HepG2 (cell line): ENCODE results near the gene PCSK2. TPM values are rescaled to one million over a fixed set of nuclear protein-coding genes. Genes with fewer than 3 reads are reported as not detected.

ENCODE experiments used
- ATAC-seq: fragments of 200-7000 bp; cut with Tn5 transposase; 3 replicates; pipeline ENCODE4 v1.9.1; 2020; ENCODE audit warnings: mild to moderate bottlenecking, moderate library complexity
- BruUV-seq: library from RNA; stranded (reverse); fragments of 400-500 nt; replicated peaks from 2 replicates; lab custom pipeline; 2021; lab: Mats Ljungman, UMichigan
- CTCF ChIA-PET: fragments of 300-600 bp; formaldehyde crosslinking; extraction: SDS; loops from one replicate; lab custom pipeline; 2021; ENCODE audit warnings: low total read pairs, inconsistent platforms, low intra/inter-chr PET ratio; lab: Yijun Ruan, JAX
- POLR2A ChIA-PET: fragments of 350-600 bp; sonication (Branson Sonifier 250); formaldehyde crosslinking; loops from one replicate; lab custom pipeline; 2020; ENCODE audit warnings: antibody characterized with exemption, inconsistent platforms; lab: Yijun Ruan, JAX
- DNase-seq: peaks from one replicate; pipeline ENCODE4 v3.0.0-alpha.2; 2015; ENCODE audit warnings: low spot score
- FAIRE-seq: peaks from 3 replicates; lab custom pipeline; 2011; peaks lifted over from hg19 to GRCh38; lab: Jason Lieb, UNC
- H2AFZ ChIP-seq: one replicate; pipeline ENCODE4 v1.6.1; 2011; ENCODE audit warnings: low read length, inconsistent platforms
- H3K27ac ChIP-seq: fragments of 300-600 bp; 3 replicates; pipeline ENCODE4 v1.8.0; 2011; ENCODE audit warnings: mixed run types, mild to moderate bottlenecking, mixed read lengths, low read length, inconsistent platforms; ENCODE audit not compliant: insufficient read depth; ENCODE audit errors: extremely low read length
- H3K27me3 ChIP-seq, 2 experiments: fragments of 200-600 bp in 1 of 2; 2 replicates in 1 of 2; 3 replicates in 1 of 2; pipeline versions ENCODE4 v1.6.0 to v1.8.0; 2011; ENCODE audit warnings: low read length in 2 of 2, mild to moderate bottlenecking in 2 of 2, moderate library complexity in 2 of 2, inconsistent platforms in 1 of 2; ENCODE audit not compliant: insufficient read depth in 2 of 2, control insufficient read depth in 1 of 2
- H3K36me3 ChIP-seq, 2 experiments: fragments of 200-600 bp in 1 of 2; replicated peaks in 1 of 2; 2 replicates in 1 of 2; 3 replicates in 1 of 2; pipeline versions ENCODE4 v1.5.1 to v1.8.0; 2011; ENCODE audit warnings: low read length in 2 of 2, inconsistent platforms in 1 of 2; ENCODE audit not compliant: insufficient read depth in 2 of 2, control insufficient read depth in 1 of 2
- H3K4me1 ChIP-seq: 2 replicates; pipeline ENCODE4 v1.5.1; 2012; ENCODE audit warnings: low read length, inconsistent platforms; ENCODE audit not compliant: insufficient read depth
- H3K4me2 ChIP-seq: 2 replicates; pipeline ENCODE4 v1.6.0; 2011; ENCODE audit warnings: low read depth, low read length, inconsistent platforms
- H3K4me3 ChIP-seq, 3 experiments: fragments of 200-600 bp in 1 of 3; sonication (generic), shearing (Covaris generic) in 1 of 3; replicated peaks in 1 of 3; 2 replicates each; pipeline ENCODE4 v1.5.1; 2011 to 2016; ENCODE audit warnings: low read length in 3 of 3, inconsistent platforms in 2 of 3, low read depth in 2 of 3, mild to moderate bottlenecking in 2 of 3, control low read depth in 1 of 3, mixed read lengths in 1 of 3; ENCODE audit not compliant: insufficient read depth in 1 of 3
- H3K79me2 ChIP-seq: one replicate; pipeline ENCODE4 v1.6.1; 2011; ENCODE audit warnings: low read length, inconsistent platforms; ENCODE audit not compliant: insufficient read depth
- H3K9ac ChIP-seq: 2 replicates; pipeline ENCODE4 v1.6.0; 2011; ENCODE audit warnings: mild to moderate bottlenecking, low read depth, low read length, inconsistent platforms; ENCODE audit not compliant: insufficient read depth
- H3K9me3 ChIP-seq: 2 replicates; pipeline ENCODE4 v1.5.1; 2012; ENCODE audit warnings: mild to moderate bottlenecking, low read length
- H4K20me1 ChIP-seq: 2 replicates; pipeline ENCODE4 v1.6.0; 2011; ENCODE audit warnings: inconsistent platforms, mild to moderate bottlenecking, low read length, moderate library complexity; ENCODE audit not compliant: insufficient read depth
- DNMT3B ChIP-seq: conservative IDR thresholded peaks from 2 replicates; pipeline ENCODE4 v1.6.1; 2016; ENCODE audit warnings: missing biosample characterization, control low read depth
- FIP1L1 ChIP-seq: fragments of 200-400 bp; formaldehyde crosslinking; IDR thresholded peaks from 2 replicates; pipeline ENCODE4 v1.6.1; 2018; ENCODE audit warnings: low read depth, mild to moderate bottlenecking, low read length, moderate library complexity, borderline replicate concordance; ENCODE audit not compliant: insufficient read depth
- KLF16 ChIP-seq, 2 experiments: sonication (generic) in 1 of 2; formaldehyde crosslinking in 1 of 2; IDR thresholded peaks; 2 replicates each; pipeline versions ENCODE4 v1.6.1 to v1.8.0; 2016 to 2023; ENCODE audit warnings: missing genetic modification reagents in 2 of 2, missing compliant biosample characterization in 1 of 2
- KMT2A ChIP-seq: sonication (generic); formaldehyde crosslinking; IDR thresholded peaks from 2 replicates; pipeline ENCODE4 v1.4.0; 2020; ENCODE audit warnings: missing genetic modification reagents
- MAF1 ChIP-seq: sonication (generic); formaldehyde crosslinking; IDR thresholded peaks from 2 replicates; pipeline ENCODE4 v1.5.0; 2020; ENCODE audit warnings: missing genetic modification reagents, borderline replicate concordance
- SALL1 ChIP-seq: sonication (generic); formaldehyde crosslinking; IDR thresholded peaks from 2 replicates; pipeline ENCODE4 v1.8.0; 2022; ENCODE audit warnings: mild to moderate bottlenecking, missing genetic modification reagents
- TEAD3 ChIP-seq: optimal IDR thresholded peaks from 2 replicates; pipeline ENCODE3; 2016; ENCODE audit warnings: borderline replicate concordance
- WGBS: methylation state at CpG from one replicate; pipeline ENCODE4 v1.1.6; 2017; ENCODE audit warnings: low lambda C conversion rate; 5-methylcytosine and 5-hydroxymethylcytosine counted together
- in situ Hi-C: cut with HindIII; loops from 2 replicates; pipeline ENCODE4 v1.10.0; 2017; ENCODE audit warnings: low pct_unique_long_range_greater_than_20kb; ENCODE audit not compliant: extremely low pct_ligation_motif_present
- intact Hi-C: fragments of 100-400 bp; cut with micrococcal nuclease; formaldehyde crosslinking; loops from one replicate; pipeline ENCODE4 v1.10.0; 2022; ENCODE audit not compliant: unreplicated experiment
- polyA plus RNA-seq, 8 experiments: library from polyadenylated mRNA; depleted of rRNA in 3 of 8; stranded (reverse) in 7 of 8; unstranded in 1 of 8; fragments of >200 nt; fragmentation: Illumina TruSeq in 4 of 8; extraction: Trizol in 4 of 8; gene quantifications; 2 replicates each; pipeline versions ENCODE4 v1.2.1 to v1.2.3, GENCODE V29; 2011 to 2016; ENCODE audit warnings: low read depth in 4 of 8, missing spikeins in 1 of 8, mixed read lengths in 1 of 8; ENCODE audit not compliant: insufficient read depth in 1 of 8
- total RNA-seq, 5 experiments: library from RNA; depleted of rRNA; stranded (reverse); fragments of >200 nt; fragmentation: Illumina TruSeq; extraction: Trizol; gene quantifications; 2 replicates each; pipeline ENCODE4 v1.2.3, GENCODE V29; 2016; ENCODE audit warnings: low read depth in 1 of 5
- TF ChIP-seq, protein P1 (sequence below): sonication (generic); formaldehyde crosslinking; IDR thresholded peaks from 2 replicates; pipeline ENCODE4 v1.8.0; 2022; ENCODE audit warnings: missing genetic modification reagents, low read depth, mild to moderate bottlenecking, borderline replicate concordance
- TF ChIP-seq, protein P2 (sequence below): sonication (generic); formaldehyde crosslinking; IDR thresholded peaks from 2 replicates; pipeline ENCODE4 v1.4.0; 2020; ENCODE audit warnings: missing genetic modification reagents, borderline replicate concordance

Gene PCSK2
- total and polyA plus RNA-seq, 2 of the 13 experiments (the other 11 are each of a cell fraction or from before 2014, with no cell fraction given), result not detected

DNA sequence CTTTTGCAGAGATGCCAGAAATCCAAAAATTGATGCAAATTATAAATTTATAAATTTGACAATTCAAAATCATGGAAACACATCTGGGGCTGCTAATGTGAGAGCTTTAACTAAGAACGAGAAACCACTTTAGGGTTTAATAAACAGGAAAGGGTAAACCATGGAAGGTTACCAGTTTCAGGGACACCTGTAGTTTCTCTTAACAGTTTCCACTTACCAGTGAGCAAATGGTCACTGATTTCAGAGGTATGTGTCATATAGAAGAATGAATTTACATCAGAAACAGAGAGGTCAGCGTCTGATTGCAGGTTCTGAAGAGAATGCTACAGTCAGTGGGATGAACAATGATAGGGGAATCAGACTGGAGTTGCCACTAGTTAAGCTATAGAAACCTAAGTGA, 24.8 kb upstream of the PCSK2 start:
- H3K79me2 ChIP-seq, result no peaks in the 10 kb centered on the region
- intact Hi-C loops (no loop called here), in situ Hi-C loops (no loop called here)
- H3K9me3 ChIP-seq, result no peaks in the 10 kb centered on the region
- ATAC-seq (no peak), DNase-seq (no peak), FAIRE-seq (no peak)
- H3K4me2 ChIP-seq, result no peak overlapping the region
- H3K27me3 ChIP-seq, result peaks cover 0 to 7% of the 10 kb centered on the region in 2 experiments; a peak in 1 of 5 replicates
- ChIA-PET CTCF (no interaction called here), POLR2A (no interaction called here)
- WGBS, result 1% methylated on average over 2 of the region's 2 CpGs
- no peaks in the 10 kb centered on the region for H4K20me1 ChIP-seq
- no peak overlapping the region for H3K27ac ChIP-seq
- H3K4me3 ChIP-seq, result no peak overlapping the region
- BruUV-seq, result no TSS peak
- H2AFZ ChIP-seq, result no peak overlapping the region
- TF ChIP-seq MAF1 (CRISPR knock-in tag), result no peak
- TF ChIP-seq SALL1, result no peak
- no peak for TF ChIP-seq TEAD3
- TF ChIP-seq, protein P1, sequence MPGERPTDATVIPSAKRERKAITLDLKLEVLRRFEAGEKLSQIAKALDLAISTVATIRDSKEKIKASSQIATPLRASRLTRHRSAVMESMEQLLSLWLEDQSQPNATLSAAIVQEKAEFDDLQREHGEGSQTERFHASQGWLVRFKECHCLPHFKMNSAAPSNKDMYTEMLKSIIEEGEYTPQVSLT, result no peak
- TF ChIP-seq, protein P2, sequence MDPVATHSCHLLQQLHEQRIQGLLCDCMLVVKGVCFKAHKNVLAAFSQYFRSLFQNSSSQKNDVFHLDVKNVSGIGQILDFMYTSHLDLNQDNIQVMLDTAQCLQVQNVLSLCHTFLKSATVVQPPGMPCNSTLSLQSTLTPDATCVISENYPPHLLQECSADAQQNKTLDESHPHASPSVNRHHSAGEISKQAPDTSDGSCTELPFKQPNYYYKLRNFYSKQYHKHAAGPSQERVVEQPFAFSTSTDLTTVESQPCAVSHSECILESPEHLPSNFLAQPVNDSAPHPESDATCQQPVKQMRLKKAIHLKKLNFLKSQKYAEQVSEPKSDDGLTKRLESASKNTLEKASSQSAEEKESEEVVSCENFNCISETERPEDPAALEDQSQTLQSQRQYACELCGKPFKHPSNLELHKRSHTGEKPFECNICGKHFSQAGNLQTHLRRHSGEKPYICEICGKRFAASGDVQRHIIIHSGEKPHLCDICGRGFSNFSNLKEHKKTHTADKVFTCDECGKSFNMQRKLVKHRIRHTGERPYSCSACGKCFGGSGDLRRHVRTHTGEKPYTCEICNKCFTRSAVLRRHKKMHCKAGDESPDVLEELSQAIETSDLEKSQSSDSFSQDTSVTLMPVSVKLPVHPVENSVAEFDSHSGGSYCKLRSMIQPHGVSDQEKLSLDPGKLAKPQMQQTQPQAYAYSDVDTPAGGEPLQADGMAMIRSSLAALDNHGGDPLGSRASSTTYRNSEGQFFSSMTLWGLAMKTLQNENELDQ (CRISPR knock-in tag), result no peak
- no peak for TF ChIP-seq KMT2A (CRISPR knock-in tag)
- no peak for TF ChIP-seq KLF16 (CRISPR knock-in tag; IDR thresholded peaks at IDR 0.05)
- no peak for TF ChIP-seq FIP1L1
- TF ChIP-seq DNMT3B (CRISPR knock-in tag), result no peak
- no peaks in the 10 kb centered on the region for H3K36me3 ChIP-seq
- H3K4me1 ChIP-seq, result no peaks in the 10 kb centered on the region
- no peak overlapping the region for H3K9ac ChIP-seq
